Erythroblast (primary cell): ENCODE data around the gene IL10RB.

ENCODE experiments used
- GATA1 ChIP-seq: IDR thresholded peaks from 2 replicates; pipeline ENCODE4 v1.6.1; 2011; ENCODE audit warnings: low read depth, mild to moderate bottlenecking, control low read depth, low read length, moderate library complexity
- POLR2A ChIP-seq: IDR thresholded peaks from 2 replicates; pipeline ENCODE4 v1.6.1; 2011; ENCODE audit warnings: mild to moderate bottlenecking, low read length

DNA sequence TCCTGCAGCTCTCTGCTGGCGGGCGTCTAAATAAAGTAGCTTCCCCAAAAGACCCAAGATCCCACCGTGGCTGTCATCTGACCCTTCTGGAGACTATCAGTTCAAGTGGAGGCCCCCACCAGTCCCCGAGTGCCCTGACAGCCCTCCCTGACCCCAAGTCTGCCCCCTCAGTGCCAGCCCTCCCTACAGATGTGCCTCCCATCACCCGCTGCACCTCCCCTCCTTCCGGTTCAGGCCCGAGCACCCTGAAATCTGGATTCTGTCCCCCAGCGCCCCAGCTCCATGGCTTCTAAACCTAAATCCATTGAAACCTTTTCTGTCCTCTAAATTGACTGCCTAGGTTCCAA, 595 bp downstream of the IL10RB start:
- TF ChIP-seq POLR2A (no peak), GATA1 (no peak)
